ENCODE measurements around the gene PCSK2. TPM values are rescaled to one million over a fixed set of nuclear protein-coding genes. Genes with fewer than 3 reads are reported as not detected.

PCSK2 gene
- total and polyA plus RNA-seq, 12 donors, result 0.32 to 47.6 (median 5.3) TPM

DNA sequence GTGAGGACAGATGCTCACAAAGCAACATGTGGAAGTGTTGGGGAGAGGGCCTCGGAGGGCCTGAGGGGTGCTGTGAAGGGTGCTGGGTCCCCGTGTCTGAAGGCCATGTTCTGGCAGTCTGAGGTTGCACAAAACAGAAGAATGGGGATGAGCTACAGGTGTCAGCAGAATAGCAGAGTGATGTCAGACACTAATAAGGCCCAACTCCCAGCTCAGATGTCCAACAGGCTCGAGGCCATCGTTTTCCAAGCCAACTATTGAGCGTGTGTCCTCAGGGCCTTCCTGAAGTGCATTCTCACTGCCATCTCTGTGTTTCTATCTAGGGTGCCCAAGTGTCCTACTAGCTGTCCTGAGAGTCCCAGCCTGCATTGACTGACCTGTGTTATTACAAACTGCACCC lies 296.5 kb downstream of the PCSK2 start:
- intact Hi-C loops (cut with DNase I), result no loop called here
- Histone ChIP-seq H3K27ac (no peak overlapping the region), H3K27me3 (no peaks in the 10 kb centered on the region), H3K36me3 (replicated peaks in 1 of 2) (no peaks in the 10 kb centered on the region), H3K9me3 (replicated peaks in 1 of 3) (no peaks in the 10 kb centered on the region), H3K4me1 (replicated peaks in 1 of 2) (no peaks in the 10 kb centered on the region), H3K4me3 (no peak overlapping the region)
- no peak for DNase-seq
- WGBS, 4 donors, result 78 to 82% (median 82%) methylated on average over 5 of the region's 5 CpGs
- TF ChIP-seq, protein P1, sequence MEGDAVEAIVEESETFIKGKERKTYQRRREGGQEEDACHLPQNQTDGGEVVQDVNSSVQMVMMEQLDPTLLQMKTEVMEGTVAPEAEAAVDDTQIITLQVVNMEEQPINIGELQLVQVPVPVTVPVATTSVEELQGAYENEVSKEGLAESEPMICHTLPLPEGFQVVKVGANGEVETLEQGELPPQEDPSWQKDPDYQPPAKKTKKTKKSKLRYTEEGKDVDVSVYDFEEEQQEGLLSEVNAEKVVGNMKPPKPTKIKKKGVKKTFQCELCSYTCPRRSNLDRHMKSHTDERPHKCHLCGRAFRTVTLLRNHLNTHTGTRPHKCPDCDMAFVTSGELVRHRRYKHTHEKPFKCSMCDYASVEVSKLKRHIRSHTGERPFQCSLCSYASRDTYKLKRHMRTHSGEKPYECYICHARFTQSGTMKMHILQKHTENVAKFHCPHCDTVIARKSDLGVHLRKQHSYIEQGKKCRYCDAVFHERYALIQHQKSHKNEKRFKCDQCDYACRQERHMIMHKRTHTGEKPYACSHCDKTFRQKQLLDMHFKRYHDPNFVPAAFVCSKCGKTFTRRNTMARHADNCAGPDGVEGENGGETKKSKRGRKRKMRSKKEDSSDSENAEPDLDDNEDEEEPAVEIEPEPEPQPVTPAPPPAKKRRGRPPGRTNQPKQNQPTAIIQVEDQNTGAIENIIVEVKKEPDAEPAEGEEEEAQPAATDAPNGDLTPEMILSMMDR (IDR thresholded peaks at IDR 0.05), result no peak
- TF ChIP-seq POLR2A (IDR thresholded peaks at IDR 0.05), result no peak

DNA sequence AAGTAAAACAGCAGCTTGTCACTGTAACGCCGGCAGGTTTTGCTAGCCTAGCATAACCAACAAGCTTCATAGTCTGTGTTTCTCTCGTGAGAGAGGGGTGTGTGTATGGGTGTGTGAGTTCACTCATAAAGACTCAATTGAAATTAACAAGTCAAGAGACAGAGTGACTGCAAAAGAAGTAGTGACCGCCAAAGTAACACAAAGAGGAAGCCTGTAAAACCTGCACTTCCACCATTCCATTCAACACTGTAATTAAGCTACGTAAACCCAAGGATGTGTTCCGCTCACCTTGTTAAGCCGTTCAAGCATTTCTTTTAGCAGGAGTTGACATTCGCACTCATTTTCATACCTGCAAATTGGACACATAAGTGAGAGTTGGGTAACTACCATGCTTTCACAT lies 297.7 kb downstream of the PCSK2 start:
- H3K36me3 ChIP-seq (replicated peaks in 1 of 2), result no peaks in the 10 kb centered on the region
- TF ChIP-seq, protein P1 (IDR thresholded peaks at IDR 0.05), result no peak
- no peak for TF ChIP-seq POLR2A (IDR thresholded peaks at IDR 0.05)
- intact Hi-C loops (cut with DNase I), result no loop called here
- H3K27me3 ChIP-seq, result no peaks in the 10 kb centered on the region
- WGBS, 4 donors, result 89 to 91% (median 90%) methylated on average over 8 of the region's 8 CpGs
- H3K4me3 ChIP-seq, result no peak overlapping the region
- no peaks in the 10 kb centered on the region for H3K9me3 ChIP-seq (replicated peaks in 1 of 3)
- H3K4me1 ChIP-seq (replicated peaks in 1 of 2), result no peaks in the 10 kb centered on the region
- no peak for DNase-seq
- no peak overlapping the region for H3K27ac ChIP-seq

DNA sequence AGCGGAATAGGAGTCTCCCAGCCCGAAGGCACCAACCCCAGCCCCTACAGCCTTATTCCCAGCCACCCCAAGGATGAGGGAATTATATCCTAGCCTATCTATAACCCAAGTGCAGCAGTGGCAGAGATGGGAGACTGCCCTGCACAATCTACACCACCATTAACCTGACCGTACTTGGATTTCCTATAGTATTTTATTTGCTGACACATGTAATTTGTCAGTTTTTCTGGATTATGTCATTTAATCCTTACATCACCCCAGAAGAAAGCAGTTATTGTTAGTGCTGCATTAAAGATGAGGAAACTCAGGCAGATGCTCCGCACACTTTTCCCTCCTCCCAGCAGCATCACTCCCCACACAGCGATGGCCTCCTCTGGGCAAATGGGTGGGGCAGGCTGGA lies 298.3 kb downstream of the PCSK2 start:
- no peak overlapping the region for H3K4me3 ChIP-seq
- no peaks in the 10 kb centered on the region for H3K36me3 ChIP-seq (replicated peaks in 1 of 2)
- no peak for DNase-seq
- H3K4me1 ChIP-seq (replicated peaks in 1 of 2), result no peaks in the 10 kb centered on the region
- H3K9me3 ChIP-seq (replicated peaks in 1 of 3), result no peaks in the 10 kb centered on the region
- TF ChIP-seq POLR2A (IDR thresholded peaks at IDR 0.05), result no peak
- TF ChIP-seq, protein P1 (IDR thresholded peaks at IDR 0.05), result no peak
- intact Hi-C loops (cut with DNase I), result no loop called here
- H3K27me3 ChIP-seq, result no peaks in the 10 kb centered on the region
- H3K27ac ChIP-seq, result no peak overlapping the region
- 94 to 97% (median 94%) methylated on average over 5 of the region's 5 CpGs for WGBS, 4 donors

DNA sequence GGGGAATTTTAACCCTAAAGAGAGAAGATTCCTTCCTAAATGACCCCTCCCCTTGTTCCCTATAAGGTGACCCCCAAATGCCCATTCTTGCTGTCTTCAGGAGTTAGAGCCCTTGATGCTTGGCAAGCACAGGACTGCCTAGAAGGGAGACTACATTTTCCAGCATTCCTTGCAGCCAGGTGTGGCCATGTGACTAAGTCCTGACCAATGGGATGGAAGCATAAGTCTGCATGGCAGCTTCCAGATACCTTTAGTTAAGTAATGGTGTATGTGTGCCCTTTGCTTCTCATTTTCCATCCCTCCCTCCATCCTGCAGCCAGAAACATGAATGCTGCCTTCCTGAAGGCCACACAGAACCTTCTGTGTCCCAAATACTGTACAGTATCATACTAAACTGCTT lies 298.8 kb downstream of the PCSK2 start:
- Histone ChIP-seq H3K36me3 (replicated peaks in 1 of 2) (no peaks in the 10 kb centered on the region), H3K27ac (no peak overlapping the region), H3K27me3 (no peaks in the 10 kb centered on the region), H3K9me3 (replicated peaks in 1 of 3) (no peaks in the 10 kb centered on the region), H3K4me3 (no peak overlapping the region), H3K4me1 (replicated peaks in 1 of 2) (no peaks in the 10 kb centered on the region)
- DNase-seq, result peak in 2 of 7 donors; percentile 27 to 32
- intact Hi-C loops (cut with DNase I), result no loop called here
- no peak for TF ChIP-seq POLR2A (IDR thresholded peaks at IDR 0.05)
- TF ChIP-seq, protein P1 (IDR thresholded peaks at IDR 0.05), result no peak
